OCI-LY1 (cell line): ENCODE measurements around the gene WBP2NL.

Experiments
- H2AFZ ChIP-seq: fragments of 200-600 bp; sonication (generic), shearing (Covaris generic); 2 replicates; pipeline ENCODE4 v1.6.0; 2014; ENCODE audit warnings: antibody characterized with exemption, mild to moderate bottlenecking, low read length
- H3F3A ChIP-seq: fragments of 200-600 bp; sonication (generic), shearing (Covaris generic); 2 replicates; pipeline ENCODE4 v1.6.0; 2014; ENCODE audit warnings: mild to moderate bottlenecking, antibody characterized with exemption, low read length, moderate library complexity; ENCODE audit not compliant: insufficient read depth
- H3K27ac ChIP-seq: fragments of 200-600 bp; sonication (generic); 2 replicates; pipeline ENCODE4 v1.5.1; 2014; ENCODE audit warnings: low read length, mixed run types, mild to moderate bottlenecking, low read depth; ENCODE audit not compliant: poor library complexity, severe bottlenecking
- H3K27me3 ChIP-seq: fragments of 200-600 bp; sonication (generic); 2 replicates; pipeline ENCODE4 v1.6.0; 2014; ENCODE audit warnings: antibody characterized with exemption, mild to moderate bottlenecking, low read length, moderate library complexity; ENCODE audit not compliant: insufficient read depth
- H3K36me3 ChIP-seq: fragments of 200-600 bp; sonication (generic); 2 replicates; pipeline ENCODE4 v1.6.1; 2014; ENCODE audit warnings: mild to moderate bottlenecking, antibody characterized with exemption, low read length, moderate library complexity, mixed read lengths; ENCODE audit not compliant: insufficient read depth
- H3K4me1 ChIP-seq: fragments of 200-600 bp; sonication (generic); 2 replicates; pipeline ENCODE4 v1.5.1; 2014; ENCODE audit warnings: mild to moderate bottlenecking, low read length, moderate library complexity; ENCODE audit not compliant: insufficient read depth, severe bottlenecking
- H3K4me2 ChIP-seq: fragments of 200-600 bp; sonication (generic), shearing (Covaris generic); 2 replicates; pipeline ENCODE4 v1.6.1; 2014; ENCODE audit warnings: low read length
- H3K4me3 ChIP-seq: fragments of 200-600 bp; sonication (generic); 2 replicates; pipeline ENCODE4 v1.5.1; 2014; ENCODE audit warnings: low read length, low read depth, mild to moderate bottlenecking, mixed read lengths; ENCODE audit not compliant: poor library complexity, severe bottlenecking
- H3K79me2 ChIP-seq: fragments of 200-600 bp; shearing (Covaris generic); 2 replicates; pipeline ENCODE4 v1.6.1; 2016; ENCODE audit warnings: mixed run types, low read length, mixed read lengths; ENCODE audit not compliant: insufficient read depth
- H3K9ac ChIP-seq: fragments of 200-600 bp; sonication (generic), shearing (Covaris generic); 2 replicates; pipeline ENCODE4 v1.6.1; 2014; ENCODE audit warnings: mild to moderate bottlenecking, low read length, mixed read lengths
- H3K9me2 ChIP-seq: fragments of 200-600 bp; sonication (generic), shearing (Covaris generic); 2 replicates; pipeline ENCODE4 v1.6.1; 2014; ENCODE audit warnings: low read depth, mild to moderate bottlenecking, low read length, mixed read lengths
- H3K9me3 ChIP-seq: fragments of 200-600 bp; shearing (Covaris generic); 2 replicates; pipeline ENCODE4 v1.6.1; 2014; ENCODE audit warnings: low read length, mixed read lengths
- H4K20me1 ChIP-seq: fragments of 200-600 bp; sonication (generic), shearing (Covaris generic); 2 replicates; pipeline ENCODE4 v1.6.0; 2016; ENCODE audit warnings: mild to moderate bottlenecking, low read length; ENCODE audit not compliant: insufficient read depth
- CTCF ChIP-seq: fragments of 200-600 bp; sonication (generic), shearing (Covaris generic); IDR thresholded peaks from 2 replicates; pipeline ENCODE4 v1.5.1; 2017; ENCODE audit warnings: mild to moderate bottlenecking, antibody characterized with exemption, low read length, moderate library complexity, mixed read lengths
- EZH2 ChIP-seq: fragments of 200-600 bp; sonication (generic), shearing (Covaris generic); IDR thresholded peaks from 2 replicates; pipeline ENCODE4 v1.8.0; 2017; ENCODE audit warnings: borderline replicate concordance, mixed run types, mild to moderate bottlenecking, antibody characterized with exemption, low read length, moderate library complexity, mixed read lengths

Gene WBP2NL

GRCh38 chr22:41970601-41971000, 28.0 kb upstream of the WBP2NL start:
- Histone ChIP-seq H3K4me1 (no peaks in the 10 kb centered on the region), H3F3A (no peaks in the 10 kb centered on the region), H3K4me3 (no peak overlapping the region), H3K9me3 (no peaks in the 10 kb centered on the region), H3K4me2 (no peak overlapping the region), H3K79me2 (no peaks in the 10 kb centered on the region), H3K36me3 (no peaks in the 10 kb centered on the region), H2AFZ (no peak overlapping the region), H4K20me1 (no peaks in the 10 kb centered on the region), H3K9ac (no peak overlapping the region), H3K27ac (no peak overlapping the region), H3K27me3 (peaks cover 20% of the 10 kb centered on the region), H3K9me2 (no peaks in the 10 kb centered on the region)
- TF ChIP-seq CTCF (no peak), EZH2 (no peak)

- Histone ChIP-seq H3K9ac (no peak overlapping the region), H3K9me3 (no peaks in the 10 kb centered on the region), H3K79me2 (no peaks in the 10 kb centered on the region), H3K27me3 (peaks cover 28% of the 10 kb centered on the region), H3K4me1 (peaks cover 5% of the 10 kb centered on the region), H3K27ac (no peak overlapping the region), H3F3A (no peaks in the 10 kb centered on the region), H3K36me3 (no peaks in the 10 kb centered on the region), H4K20me1 (no peaks in the 10 kb centered on the region), H3K4me3 (no peak overlapping the region), H3K9me2 (no peaks in the 10 kb centered on the region), H2AFZ (no peak overlapping the region), H3K4me2 (no peak overlapping the region)
- TF ChIP-seq CTCF = no peak
- TF ChIP-seq EZH2 = no peak
Observed at GRCh38 chr22:41971431-41971830, 27.2 kb upstream of the WBP2NL start.

GRCh38 chr22:41974691-41975290, 23.8 kb upstream of the WBP2NL start:
- H3K4me3 ChIP-seq = no peak overlapping the region
- no peak overlapping the region for H2AFZ ChIP-seq
- no peaks in the 10 kb centered on the region for H3F3A ChIP-seq
- TF ChIP-seq EZH2 = no peak
- TF ChIP-seq CTCF = no peak
- no peaks in the 10 kb centered on the region for H3K36me3 ChIP-seq
- peaks cover 5% of the 10 kb centered on the region for H3K4me1 ChIP-seq
- no peaks in the 10 kb centered on the region for H3K9me3 ChIP-seq
- H3K79me2 ChIP-seq = no peaks in the 10 kb centered on the region
- H3K27me3 ChIP-seq = peaks cover 28% of the 10 kb centered on the region
- H3K27ac ChIP-seq = no peak overlapping the region
- H4K20me1 ChIP-seq = no peaks in the 10 kb centered on the region
- no peaks in the 10 kb centered on the region for H3K9me2 ChIP-seq
- H3K4me2 ChIP-seq = no peak overlapping the region
- H3K9ac ChIP-seq = no peak overlapping the region
